Mesenteric fat pad (tissue), 1 donor: ENCODE results near the gene FAHD1. TPM values are rescaled to one million over a fixed set of nuclear protein-coding genes. Genes with fewer than 3 reads are reported as not detected.
"Not testable (repeated sequence)": the region's sequence is repeated elsewhere in the genome, so short reads cannot be mapped to it uniquely, and the experiment has no call there.

Source experiments
- DNase-seq: peaks from one replicate; pipeline ENCODE4 v3.0.0-alpha.2; 2020; ENCODE audit warnings: low spot score
- total RNA-seq: library from RNA; stranded (reverse); fragmentation: NEBNext Ultra II Directional; extraction: Animal tissue kit (Norgen Biotek cat#: 25700); gene quantifications from one replicate; pipeline ENCODE4 v1.2.1, GENCODE V29; 2021
- donor health status: DM: yes; HTN: yes; CAD: no.

FAHD1 gene
- total RNA-seq, 1 donor from 2014 or later, result 17.9 TPM

DNA sequence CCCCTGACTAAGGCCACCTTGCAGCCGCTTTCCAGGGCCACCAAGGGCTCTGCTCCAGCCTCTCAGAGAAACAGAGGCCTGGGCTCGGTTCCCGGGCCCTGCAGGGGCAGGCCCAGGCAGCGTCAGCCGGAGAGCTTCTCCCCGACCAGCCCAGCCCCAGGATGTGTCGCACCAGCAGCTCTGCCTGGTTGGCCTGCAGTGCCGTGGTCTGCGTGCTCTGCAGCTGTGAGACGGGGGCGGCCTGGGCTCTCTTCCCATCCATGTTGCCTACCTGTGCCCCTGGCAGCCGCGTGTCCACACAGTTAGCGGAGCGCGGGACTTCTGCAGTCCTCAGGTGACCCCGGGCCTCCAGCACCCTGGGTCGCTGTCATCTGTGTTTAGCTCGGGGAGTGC lies 38.3 kb upstream of the FAHD1 start:
- DNase-seq, result no peak

DNA sequence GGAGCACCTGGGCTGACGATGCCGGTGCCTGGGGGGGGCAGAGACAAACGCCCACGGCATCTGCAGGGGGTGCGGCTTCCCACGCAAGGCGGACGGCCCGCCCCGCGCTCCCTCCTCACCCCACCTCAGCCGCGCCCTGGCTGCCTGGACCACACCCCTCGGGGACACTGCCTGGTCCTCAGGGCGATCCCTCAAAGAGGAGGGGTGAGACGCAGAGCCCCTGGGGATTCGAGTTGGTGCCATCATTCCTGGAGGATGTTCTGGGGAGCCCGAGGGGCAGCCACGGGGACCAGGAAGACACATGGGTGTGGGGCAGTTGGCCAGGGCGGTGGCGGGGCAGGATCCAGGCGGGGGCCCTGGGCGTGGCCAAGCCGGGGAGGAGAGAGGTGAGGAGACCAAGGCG lies 37.4 kb upstream of the FAHD1 start:
- DNase-seq, result no peak

DNA sequence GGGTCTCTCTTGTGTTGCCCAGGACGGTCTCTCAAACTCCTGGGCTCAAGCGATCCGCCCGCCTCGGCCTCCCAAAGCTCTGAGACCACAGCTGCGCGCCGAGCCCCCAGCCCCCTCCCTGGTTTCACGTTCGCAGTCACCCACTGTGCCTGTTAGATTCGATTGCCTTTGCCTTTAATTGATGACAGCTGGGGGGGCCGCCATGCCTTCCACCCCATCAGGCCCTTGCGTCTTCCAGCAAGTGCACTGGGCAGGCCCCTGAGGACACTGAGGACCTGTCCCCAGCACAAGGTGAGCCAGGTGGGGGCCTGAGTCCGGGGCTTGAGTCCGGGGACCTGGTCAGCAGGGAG lies 36.8 kb upstream of the FAHD1 start:
- DNase-seq, result peak; percentile 80

DNA sequence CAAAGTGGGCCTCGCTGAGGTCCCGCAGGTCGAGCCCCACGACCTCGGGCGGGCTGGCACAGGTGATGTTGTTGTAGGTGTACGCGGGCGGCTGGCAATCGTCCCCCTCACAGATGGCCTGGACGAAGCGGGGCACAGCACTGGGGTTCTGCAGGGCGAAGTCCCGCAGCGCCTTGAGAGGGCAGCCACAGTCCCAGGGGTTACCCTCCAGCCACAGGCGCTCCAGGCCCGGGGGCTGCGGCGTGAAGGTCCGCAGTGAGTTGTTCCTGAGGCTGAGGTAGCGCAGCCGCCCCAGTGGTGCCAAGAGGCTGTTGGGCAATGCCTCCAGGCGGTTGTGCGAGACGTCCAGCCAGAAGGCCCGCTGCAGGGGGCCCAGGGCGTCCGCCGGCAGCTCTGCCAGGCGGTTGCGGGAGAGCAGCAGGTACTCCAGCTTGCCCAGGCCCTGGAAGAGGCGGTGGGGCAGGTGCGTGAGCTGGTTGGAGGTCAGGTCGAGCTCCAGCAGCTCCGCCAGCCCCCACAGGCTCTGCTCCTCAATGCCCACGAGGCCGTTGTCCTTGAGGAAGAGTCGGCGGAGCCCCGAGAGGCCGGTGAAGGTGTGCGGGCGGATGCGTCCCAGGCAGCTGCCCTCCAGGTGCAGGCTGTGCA lies 36.3 kb upstream of the FAHD1 start:
- DNase-seq, result no peak

DNA sequence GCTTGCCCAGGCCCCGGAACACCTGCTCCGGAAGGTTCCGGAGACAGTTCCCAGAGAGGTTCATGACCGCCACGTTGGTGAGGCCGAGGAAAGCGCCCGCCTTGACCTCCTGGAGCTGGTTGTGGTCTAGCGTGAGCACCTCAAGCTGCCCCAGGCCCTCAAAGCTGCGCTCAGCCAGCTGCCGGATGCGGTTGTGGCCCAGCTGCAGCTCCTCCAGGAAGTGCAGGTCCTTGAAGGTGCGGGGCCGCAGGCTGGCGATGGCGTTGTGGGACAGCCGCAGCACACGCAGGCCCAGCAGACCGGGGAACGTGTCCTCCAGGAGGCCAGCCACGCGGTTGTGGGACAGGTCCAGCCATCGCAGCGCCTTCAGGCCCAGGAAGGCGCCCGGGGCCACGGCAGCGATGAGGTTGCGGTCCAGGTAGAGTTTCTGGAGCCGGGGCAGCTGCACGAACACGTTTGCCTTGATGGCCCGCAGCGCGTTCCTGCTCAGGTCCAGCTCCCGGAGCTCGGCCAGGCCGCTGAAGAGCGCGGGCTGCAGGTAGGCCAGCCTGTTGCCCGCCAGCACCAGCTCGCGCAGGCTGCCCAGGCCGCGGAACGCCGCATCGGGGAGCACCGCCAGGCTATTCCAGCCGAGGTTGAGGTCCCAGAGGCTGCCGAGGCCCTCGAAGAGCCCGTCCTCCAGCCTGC lies 35.6 kb upstream of the FAHD1 start:
- DNase-seq, result peak; percentile 87

DNA sequence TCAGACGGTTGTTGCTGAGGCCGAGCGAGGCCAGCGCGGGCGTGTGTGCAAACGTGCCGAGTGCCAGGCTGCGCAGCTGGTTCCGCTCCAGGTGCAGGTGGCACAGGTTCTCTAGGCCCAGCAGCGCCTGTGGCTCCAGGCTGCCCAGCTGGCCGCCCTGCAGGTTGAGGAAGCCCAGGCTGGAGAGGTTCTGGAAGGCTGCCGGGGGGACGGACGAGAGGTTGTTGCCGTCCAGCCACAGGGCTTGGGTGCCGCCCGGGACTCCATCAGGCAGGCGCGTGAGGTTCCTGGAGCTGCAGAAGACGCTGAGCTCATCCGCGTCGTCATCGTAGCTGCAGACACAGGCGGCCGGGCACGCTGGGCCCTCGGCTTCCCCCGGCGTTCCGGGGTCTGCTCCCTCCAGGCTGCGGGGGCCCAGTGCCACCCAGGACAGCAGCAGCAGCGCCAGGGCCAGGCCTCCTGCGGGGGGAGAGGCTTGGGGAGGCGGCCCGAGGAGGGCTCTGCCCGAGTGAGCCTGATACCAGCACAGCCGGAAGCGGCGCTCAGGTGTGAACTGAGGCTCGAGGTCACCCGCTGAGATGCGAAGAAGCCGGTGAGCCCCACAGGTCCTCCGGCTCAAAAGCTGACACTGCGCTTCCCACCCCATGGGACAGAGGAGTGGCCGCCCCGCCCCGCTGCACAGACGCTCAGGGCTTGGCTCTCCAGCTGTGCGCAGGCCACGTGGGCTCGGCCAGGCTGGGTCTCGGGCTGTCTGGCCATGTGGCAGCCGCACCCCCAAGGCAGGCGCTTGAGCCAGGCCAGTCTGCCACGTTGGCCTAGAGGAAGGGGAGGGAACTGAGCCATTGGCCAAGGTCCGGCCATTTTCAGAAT lies 34.8 kb upstream of the FAHD1 start:
- peak; percentile 85 for DNase-seq

DNA sequence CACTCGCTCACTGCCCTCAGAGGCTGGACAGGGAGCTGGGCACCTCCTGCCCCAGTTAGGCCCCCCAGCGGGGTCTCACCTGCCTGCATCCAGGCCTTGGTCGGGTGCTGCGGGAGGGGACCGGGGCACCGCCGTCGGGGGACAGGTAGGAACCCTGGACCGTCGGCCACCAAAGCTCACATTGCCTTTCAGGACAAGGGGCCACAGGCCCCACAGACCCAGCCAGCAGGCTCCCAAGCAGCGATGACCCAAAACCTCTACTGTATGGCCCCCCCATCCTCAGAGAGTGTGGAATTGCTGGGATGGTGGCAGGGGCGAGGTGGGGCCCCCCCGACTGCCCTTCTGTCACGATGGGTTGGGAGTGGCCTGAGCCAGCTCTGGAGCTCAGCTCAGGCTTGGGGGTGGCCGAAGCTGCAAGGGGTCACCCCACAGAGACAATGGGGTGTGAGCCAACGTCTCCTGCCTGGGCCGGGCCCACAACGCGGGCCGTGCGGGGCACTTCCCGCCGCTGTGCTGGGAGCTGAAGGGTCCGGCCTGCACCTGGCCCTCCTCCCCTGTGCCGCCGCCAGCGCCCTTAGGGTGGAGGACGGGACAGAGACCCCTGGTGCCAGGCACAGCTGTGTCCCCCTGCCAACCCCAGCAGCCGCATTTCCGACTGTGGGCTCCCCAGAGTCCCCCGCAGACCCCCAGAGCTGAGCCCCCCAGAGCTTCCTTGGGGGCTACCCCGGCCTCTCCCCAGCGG lies 34.0 kb upstream of the FAHD1 start:
- no peak for DNase-seq

DNA sequence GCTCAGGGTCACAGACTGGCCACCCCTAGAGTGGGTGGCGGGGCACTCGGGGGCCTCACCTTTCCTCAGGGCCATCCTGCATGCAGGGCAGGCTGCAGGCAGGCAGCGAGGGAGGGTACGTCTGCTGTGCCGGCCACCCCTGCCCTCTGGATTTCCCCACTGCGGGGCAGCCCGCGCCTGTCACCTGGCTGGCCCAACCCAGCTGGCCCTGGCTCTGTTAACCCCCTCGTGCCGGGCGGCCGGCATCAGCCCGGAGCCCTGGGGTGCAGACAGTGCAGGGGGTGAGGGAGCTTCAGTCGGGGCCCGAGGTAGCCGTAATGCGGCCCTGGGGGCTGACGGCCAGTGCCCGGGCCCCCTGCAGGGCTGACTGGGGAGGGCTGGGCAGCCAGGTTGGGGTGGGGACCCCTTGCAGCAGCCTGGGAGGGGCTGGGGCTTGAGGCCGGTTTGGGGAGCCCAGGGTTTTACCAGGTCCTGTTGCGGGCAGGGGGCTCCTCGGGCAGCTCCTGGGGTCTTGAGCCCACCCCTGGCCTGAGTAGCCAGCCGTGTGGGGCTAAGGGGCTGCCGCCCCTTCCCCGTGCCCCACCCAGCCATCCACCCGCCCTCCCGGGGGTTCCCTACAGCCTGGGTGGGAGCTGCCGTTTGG lies 33.3 kb upstream of the FAHD1 start, which contains the start of gene IGFALS:
TSS of gene IGFALS (minus strand) at position 128 of the 643 bp plus-strand sequence. CDS start at position 75, 53 bp downstream.
- DNase-seq, result no peak

DNA sequence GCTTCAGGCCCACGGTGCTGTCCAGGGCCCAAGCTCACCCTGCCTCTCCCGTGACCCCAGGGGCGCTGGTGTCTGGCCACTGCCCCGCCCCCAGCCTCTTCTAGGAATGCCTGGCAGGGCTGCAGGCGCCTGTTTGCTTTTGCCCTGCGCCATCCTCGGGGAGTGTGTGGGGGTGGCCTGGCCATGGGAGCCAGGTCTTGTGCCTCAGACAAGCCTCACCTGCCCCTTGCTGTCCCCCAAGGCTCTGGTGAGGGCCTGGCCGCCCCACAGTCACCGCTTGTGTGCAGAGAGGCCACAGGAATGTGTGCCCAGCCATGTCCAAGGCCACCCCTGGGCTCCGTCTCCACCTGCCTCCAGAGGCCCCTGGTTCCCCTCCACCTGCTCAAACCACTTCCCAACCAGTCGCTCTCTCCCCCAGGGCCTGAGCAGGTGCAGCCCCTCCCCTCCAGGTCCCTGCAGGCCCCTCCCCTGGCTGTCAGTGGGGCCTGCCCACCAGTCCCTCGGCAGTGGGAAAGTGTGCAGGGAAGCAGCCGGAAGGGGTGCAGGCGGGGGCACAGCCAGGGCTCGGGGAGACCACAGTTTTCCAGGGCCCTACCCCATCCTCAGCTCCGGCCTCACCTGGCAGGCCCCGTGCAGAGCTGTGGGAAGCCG lies 32.7 kb upstream of the FAHD1 start:
- peak; percentile 81 for DNase-seq

DNA sequence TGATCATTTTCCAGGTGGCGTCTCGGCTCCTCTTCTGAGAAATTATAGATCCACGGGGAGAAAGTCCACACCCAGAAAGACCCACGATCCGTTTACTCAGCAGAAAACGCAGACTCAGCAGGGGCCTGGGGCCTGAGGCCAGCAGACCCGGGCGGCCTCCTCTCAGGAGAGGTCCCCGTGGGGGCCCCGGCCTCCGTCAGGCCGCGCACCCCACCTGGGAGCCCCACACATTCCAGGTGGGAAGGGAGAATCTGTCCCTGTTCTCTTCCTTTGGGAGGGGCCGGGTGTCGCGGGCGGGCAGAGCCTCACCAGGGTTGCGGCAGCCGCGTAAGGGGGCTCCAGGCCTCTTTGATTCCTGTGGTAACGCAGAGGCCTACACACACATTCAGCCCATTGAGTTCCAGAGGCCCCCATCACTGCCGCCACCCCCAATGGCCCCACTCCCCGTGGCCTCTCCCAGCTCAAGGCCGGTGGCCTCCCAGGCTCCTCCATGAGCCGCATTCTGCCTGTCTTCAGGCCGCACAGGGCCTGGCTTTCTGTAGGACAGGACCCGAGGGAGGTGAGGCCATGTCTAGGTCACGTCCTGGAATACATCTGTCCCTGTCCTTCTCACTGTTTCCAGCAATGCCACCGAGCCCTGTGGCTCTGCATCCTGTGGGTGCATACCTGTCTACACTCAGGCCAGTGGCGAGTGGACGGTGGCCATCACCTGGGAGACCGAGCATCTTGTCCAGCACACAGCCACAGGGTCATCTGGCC lies 31.9 kb upstream of the FAHD1 start:
- peak; percentile 76 for DNase-seq

DNA sequence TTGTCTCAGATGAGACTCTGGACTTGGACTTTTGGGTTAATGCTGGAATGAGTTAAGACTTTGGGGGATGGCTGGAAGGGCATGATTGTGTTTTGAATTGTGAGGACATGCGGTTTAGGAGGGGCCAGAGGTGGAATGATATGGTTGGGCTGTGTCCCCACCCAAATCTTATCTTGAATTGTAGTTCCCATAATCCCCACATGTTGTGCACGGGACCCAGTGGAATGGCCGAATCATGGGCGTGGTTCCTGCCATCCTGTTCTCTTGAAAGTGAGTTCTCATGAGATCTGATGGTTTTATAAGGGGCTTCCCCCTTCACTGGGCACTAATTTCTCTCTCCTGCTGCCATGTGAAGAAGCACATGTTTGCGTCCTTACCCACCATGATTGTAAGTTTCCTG lies 27.7 kb upstream of the FAHD1 start:
- DNase-seq, result not testable (repeated sequence)

DNA sequence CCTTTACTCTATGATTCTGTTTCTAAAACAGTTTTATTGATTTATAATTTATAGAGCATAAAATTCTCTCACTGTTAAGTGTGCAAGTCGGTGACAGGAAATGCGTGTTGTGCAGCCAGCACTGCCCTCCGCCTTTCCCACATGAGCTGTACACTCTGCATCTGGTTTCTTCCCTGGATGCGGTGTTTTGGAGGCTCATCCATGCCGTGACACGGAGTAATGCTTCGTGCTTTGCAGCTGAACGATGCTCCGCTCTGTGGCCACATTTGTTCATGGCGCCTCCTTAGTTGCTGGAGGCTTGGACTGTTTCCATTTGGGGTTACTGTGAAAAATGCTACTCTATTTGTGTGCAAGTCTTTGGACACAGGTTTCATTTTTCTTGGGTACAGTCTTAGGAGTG lies 26.3 kb upstream of the FAHD1 start:
- DNase-seq, result no peak

DNA sequence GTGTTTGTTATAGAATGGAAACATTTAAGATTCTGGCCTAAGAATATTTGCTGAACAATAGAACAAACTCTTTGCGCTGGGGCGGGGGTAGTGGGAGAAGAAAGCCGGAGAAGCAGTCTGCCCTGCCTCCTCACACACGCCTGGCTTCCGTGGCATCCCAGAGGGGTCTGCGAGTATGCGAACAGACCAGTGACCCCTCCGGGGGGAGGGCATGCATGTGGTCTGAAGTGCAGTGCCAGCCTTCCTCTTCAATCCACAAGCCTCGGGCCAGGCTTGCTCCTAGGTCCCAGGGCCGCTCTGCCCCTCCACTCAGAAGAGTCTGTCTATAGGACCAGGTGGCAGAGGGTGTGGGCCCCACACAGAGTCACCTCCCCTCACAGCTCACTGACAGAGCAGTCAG lies 19.4 kb upstream of the FAHD1 start:
- no peak for DNase-seq

DNA sequence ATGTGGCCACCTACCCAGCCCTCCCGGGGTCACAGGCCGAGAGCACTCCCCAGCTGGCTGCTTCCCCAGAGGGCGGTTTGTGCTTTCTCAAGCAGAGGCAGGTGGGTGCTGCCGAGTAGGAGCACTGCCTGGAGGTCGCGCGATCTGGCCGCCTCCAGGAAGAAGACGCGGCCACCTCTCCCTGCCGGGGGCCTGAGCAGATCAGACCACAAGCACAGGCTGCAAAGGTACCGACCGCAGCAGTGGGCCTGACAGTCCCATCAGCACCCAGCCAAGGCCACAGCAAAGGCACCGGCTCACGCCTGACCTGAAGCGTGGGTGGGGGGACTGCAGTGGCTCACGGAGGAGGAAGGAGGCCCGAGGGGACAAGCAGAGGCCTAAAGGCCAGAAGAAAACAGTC lies 18.3 kb upstream of the FAHD1 start:
- DNase-seq, result no peak

DNA sequence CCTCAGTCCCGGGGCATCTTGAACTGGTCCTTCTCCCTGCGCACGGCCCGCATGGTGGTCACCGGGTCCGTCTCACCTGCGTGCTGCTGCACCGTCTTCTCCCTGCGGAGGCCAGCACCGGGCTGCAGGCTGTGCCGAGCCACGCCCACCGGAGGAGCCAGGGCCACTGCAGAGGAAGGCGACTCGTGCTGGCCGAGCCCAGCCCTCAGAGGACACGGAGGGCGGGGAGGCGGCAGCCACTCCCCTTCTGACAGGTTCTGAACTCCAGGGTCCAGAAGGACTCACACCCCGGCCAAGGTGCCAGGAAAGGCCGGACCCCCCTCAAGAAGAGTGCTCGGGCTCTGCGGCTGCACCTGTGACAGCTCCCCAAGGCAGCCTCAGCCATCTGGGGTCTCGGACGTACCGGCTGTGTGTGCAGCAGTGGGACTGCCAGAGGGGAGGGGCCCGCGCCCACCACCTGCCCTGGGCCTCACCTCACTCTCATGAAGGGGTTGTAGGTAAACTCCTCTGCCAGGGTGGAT lies 17.7 kb upstream of the FAHD1 start:
- DNase-seq, result no peak

DNA sequence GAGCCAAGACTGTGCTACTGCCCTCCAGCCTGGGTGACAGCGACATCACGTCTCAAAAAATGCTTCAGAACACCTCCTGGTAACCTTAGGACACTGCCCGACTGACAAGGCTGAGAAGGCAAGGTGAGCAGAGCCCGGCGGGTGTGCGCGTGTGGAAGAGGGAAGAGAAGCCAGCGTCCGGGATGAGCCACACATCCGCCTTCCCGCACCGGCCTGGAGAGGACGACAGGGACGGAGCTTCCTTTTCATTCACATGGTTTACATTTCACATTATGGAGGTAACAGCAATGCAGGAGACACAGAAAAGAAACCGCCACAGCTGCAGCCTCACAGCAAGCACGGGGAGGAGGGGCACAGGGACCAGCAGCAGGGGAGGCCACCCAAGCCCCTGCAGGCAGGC lies 16.9 kb upstream of the FAHD1 start:
- DNase-seq, result no peak

DNA sequence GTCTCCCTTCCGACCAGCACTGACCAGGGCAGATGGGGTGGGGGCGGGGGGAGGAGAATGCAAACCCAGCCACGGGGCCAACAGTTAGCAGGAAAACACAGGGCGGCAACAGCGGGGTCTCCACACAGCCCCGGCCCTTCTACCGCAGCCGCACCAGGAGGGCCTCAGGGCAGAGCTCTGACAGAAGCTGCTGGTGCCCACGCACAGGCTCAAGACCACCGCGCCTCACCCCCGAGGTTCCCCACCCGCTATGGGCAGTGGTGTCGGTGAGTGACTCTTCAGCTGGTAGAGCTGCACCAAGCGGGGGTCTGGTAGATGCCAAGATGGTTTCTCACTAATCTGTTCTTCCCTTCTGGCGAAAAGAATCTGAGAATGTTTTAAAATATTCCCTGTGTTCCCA lies 16.5 kb upstream of the FAHD1 start:
- no peak for DNase-seq

DNA sequence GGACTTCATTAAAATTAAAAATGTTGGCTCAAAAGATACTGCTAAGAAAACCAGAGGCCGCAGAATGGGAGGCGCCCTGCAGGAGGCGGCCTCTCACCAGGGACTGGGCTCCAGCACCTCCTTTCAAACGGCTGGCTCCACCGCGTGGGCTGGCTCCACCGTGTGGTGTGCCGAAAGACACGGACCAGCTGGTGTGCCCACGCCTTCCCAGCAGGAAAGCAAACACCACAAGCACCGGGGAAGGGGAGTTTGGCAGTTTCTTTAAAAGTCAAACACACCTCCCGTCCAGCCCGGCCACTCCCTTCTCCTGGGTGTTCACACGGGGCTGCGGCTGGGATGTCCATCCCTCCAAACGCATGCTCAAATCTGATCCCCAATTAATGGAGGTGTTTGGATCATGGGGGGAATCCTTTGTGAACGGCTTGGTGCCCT lies 14.3 kb upstream of the FAHD1 start:
- no peak for DNase-seq

DNA sequence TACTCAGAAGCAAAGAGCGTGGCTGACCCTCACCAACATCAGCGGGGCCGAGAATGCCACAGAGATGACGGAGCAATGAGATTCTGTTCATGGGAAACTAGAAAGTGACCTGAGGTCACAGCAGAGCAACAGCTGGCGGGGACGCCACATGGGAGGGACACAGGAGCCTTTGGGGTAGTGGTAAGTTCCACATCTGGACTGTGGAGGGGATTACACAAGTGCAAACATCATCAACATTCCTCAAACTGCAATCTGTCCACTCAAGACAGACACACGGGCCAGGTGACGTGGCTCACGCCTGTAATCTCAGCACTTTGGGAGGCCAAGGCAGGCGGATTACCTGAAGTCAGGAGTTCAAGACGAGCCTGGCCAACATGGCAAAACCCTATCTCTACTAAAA lies 11.5 kb upstream of the FAHD1 start:
- DNase-seq, result no peak
